Kidney epithelial cell (primary cell): ENCODE data around the gene PPP4R4. TPM values are rescaled to one million over a fixed set of nuclear protein-coding genes. Genes with fewer than 3 reads are reported as not detected.

Experiments used
- DNase-seq: peaks from one replicate; pipeline ENCODE4 v3.0.0-alpha.2; 2010; ENCODE audit warnings: low read depth
- H3K27me3 ChIP-seq: 2 replicates; pipeline ENCODE4 v1.6.0; 2011; ENCODE audit warnings: low read length; ENCODE audit not compliant: control insufficient read depth, insufficient read depth
- H3K36me3 ChIP-seq: 2 replicates; pipeline ENCODE4 v1.5.1; 2011; ENCODE audit warnings: low read length; ENCODE audit not compliant: control insufficient read depth, insufficient read depth
- H3K4me3 ChIP-seq: 2 replicates; pipeline ENCODE4 v1.5.1; 2011; ENCODE audit warnings: low read depth, mild to moderate bottlenecking, control low read depth, low read length
- CTCF ChIP-seq: IDR thresholded peaks from 2 replicates; pipeline ENCODE4 v1.5.1; 2011; ENCODE audit warnings: mild to moderate bottlenecking, moderate library complexity, low read length, control low read depth, inconsistent platforms; ENCODE audit not compliant: insufficient read depth, poor library complexity, severe bottlenecking
- total RNA-seq: library from RNA; depleted of rRNA; stranded (reverse); fragments of >200 nt; gene quantifications from 2 replicates; pipeline ENCODE4 v1.2.3, GENCODE V29; 2015

Gene PPP4R4
- total RNA-seq, 1 donor from 2014 or later, result 2.4 TPM

- no peak for TF ChIP-seq CTCF
- H3K27me3 ChIP-seq, result no peaks in the 10 kb centered on the region
- no peaks in the 10 kb centered on the region for H3K36me3 ChIP-seq
- no peak overlapping the region for H3K4me3 ChIP-seq
- no peak for DNase-seq
Measured at GRCh38 chr14:94224040-94224439, 49.9 kb downstream of the PPP4R4 start.

GRCh38 chr14:94225460-94226378, 51.6 kb downstream of the PPP4R4 start:
- no peak for DNase-seq
- H3K36me3 ChIP-seq, result no peaks in the 10 kb centered on the region
- TF ChIP-seq CTCF, result no peak
- no peaks in the 10 kb centered on the region for H3K27me3 ChIP-seq
- H3K4me3 ChIP-seq, result no peak overlapping the region

GRCh38 chr14:94227029-94227428, 52.9 kb downstream of the PPP4R4 start:
- no peak overlapping the region for H3K4me3 ChIP-seq
- TF ChIP-seq CTCF, result no peak
- no peak for DNase-seq
- no peaks in the 10 kb centered on the region for H3K27me3 ChIP-seq
- no peaks in the 10 kb centered on the region for H3K36me3 ChIP-seq

- TF ChIP-seq CTCF, result no peak
- H3K27me3 ChIP-seq, result no peaks in the 10 kb centered on the region
- H3K4me3 ChIP-seq, result no peak overlapping the region
- DNase-seq, result no peak
- H3K36me3 ChIP-seq, result no peaks in the 10 kb centered on the region
Measured at GRCh38 chr14:94237046-94237445, 62.9 kb downstream of the PPP4R4 start.

GRCh38 chr14:94237983-94238382, 63.9 kb downstream of the PPP4R4 start:
- H3K36me3 ChIP-seq, result no peaks in the 10 kb centered on the region
- TF ChIP-seq CTCF, result no peak
- no peak for DNase-seq
- H3K27me3 ChIP-seq, result no peaks in the 10 kb centered on the region
- no peak overlapping the region for H3K4me3 ChIP-seq
